K562 (cell line): Measurements from ENCODE around the gene CARF. TPM values are rescaled to one million over a fixed set of nuclear protein-coding genes. Genes with fewer than 3 reads are reported as not detected.

ENCODE experiments used
- CBFA2T2 ChIP-seq: fragments of 450-650 bp; conservative IDR thresholded peaks from 2 replicates; pipeline ENCODE4 v1.6.1; 2017; ENCODE audit warnings: mild to moderate bottlenecking
- CBX5 ChIP-seq: IDR thresholded peaks from 2 replicates; pipeline ENCODE4 v1.6.1; 2014; ENCODE audit warnings: low read depth, borderline replicate concordance
- CHD4 ChIP-seq: fragments of 200-600 bp; sonication (generic); IDR thresholded peaks from 3 replicates; pipeline ENCODE4 v1.6.1; 2012; ENCODE audit warnings: low read depth, mild to moderate bottlenecking, mixed read lengths, low read length, inconsistent platforms; ENCODE audit not compliant: insufficient read depth, insufficient replicate concordance, poor library complexity, severe bottlenecking
- HMG20A ChIP-seq: fragments of 450-650 bp; formaldehyde crosslinking; conservative IDR thresholded peaks from 2 replicates; pipeline ENCODE4 v1.4.0; 2020; ENCODE audit warnings: mild to moderate bottlenecking, mixed read lengths
- MYNN ChIP-seq, 2 experiments: sonication (generic); formaldehyde crosslinking in 1 of 2; IDR thresholded peaks; 2 replicates each; pipeline versions ENCODE4 v1.5.0 to v1.6.1; 2016 to 2020; ENCODE audit warnings: antibody characterized with exemption in 1 of 2, missing genetic modification reagents in 1 of 2
- NCOR1 ChIP-seq: fragments of 450-650 bp; IDR thresholded peaks from 2 replicates; pipeline ENCODE4 v1.6.1; 2016; ENCODE audit warnings: mild to moderate bottlenecking, moderate library complexity
- NELFE ChIP-seq: IDR thresholded peaks from 2 replicates; pipeline ENCODE4 v1.6.1; 2011; ENCODE audit warnings: mild to moderate bottlenecking; ENCODE audit not compliant: insufficient read depth, insufficient read length
- POLR3A ChIP-seq: IDR thresholded peaks from 2 replicates; pipeline ENCODE4 v1.6.1; 2011; ENCODE audit warnings: borderline replicate concordance, mild to moderate bottlenecking, moderate library complexity; ENCODE audit not compliant: insufficient read length, insufficient read depth; ENCODE audit errors: extremely low read depth
- PRMT5 ChIP-seq: sonication (generic); formaldehyde crosslinking; IDR thresholded peaks from 2 replicates; pipeline ENCODE4 v1.5.0; 2020; ENCODE audit warnings: missing genetic modification reagents
- SIRT6 ChIP-seq: IDR thresholded peaks from one replicate; pipeline ENCODE4 v1.6.1; 2012; ENCODE audit warnings: low read depth, mild to moderate bottlenecking, control low read depth, inconsistent platforms, low read length, moderate library complexity
- ZNF146 ChIP-seq: IDR thresholded peaks from one replicate; pipeline ENCODE4 v1.6.1; 2018; ENCODE audit warnings: missing compliant biosample characterization; ENCODE audit not compliant: unreplicated experiment
- ZNF830 ChIP-seq: fragments of 250-450 bp; sonication (Bioruptor Pico); IDR thresholded peaks from 2 replicates; pipeline ENCODE4 v1.5.0; 2021; ENCODE audit warnings: mild to moderate bottlenecking
- polyA plus RNA-seq, 8 experiments: library from polyadenylated mRNA; depleted of rRNA in 4 of 8; stranded (reverse) in 5 of 8; unstranded in 3 of 8; fragments of >200 nt; fragmentation: Nextera tagmentation in 2 of 8; fragmentation: Illumina TruSeq in 1 of 8; extraction: Ambion mirVana in 2 of 8; extraction: Trizol in 1 of 8; gene quantifications; 2 replicates each; pipeline versions ENCODE4 v1.2.1 to v1.2.3, GENCODE V29; 2011 to 2014; ENCODE audit warnings: inconsistent platforms in 1 of 8, missing spikeins in 1 of 8
- total RNA-seq, 7 experiments: library from RNA; depleted of rRNA in 6 of 7; stranded (reverse); fragments of >200 nt in 6 of 7; fragmentation: Illumina TruSeq in 2 of 7; extraction: Trizol in 2 of 7; gene quantifications; 2 replicates each; pipeline versions ENCODE4 v1.2.1 to v1.2.3, GENCODE V29; 2011 to 2021; ENCODE audit warnings: low replicate concordance in 1 of 7
- TF ChIP-seq, protein P1 (sequence below): fragments of 450-650 bp; IDR thresholded peaks from 2 replicates; pipeline ENCODE4 v1.6.1; 2016; ENCODE audit warnings: missing biosample characterization, missing genetic modification characterization
- TF ChIP-seq, protein P2 (sequence below): IDR thresholded peaks from 3 replicates; pipeline ENCODE4 v1.6.1; 2011; ENCODE audit warnings: borderline replicate concordance, mild to moderate bottlenecking, moderate library complexity; ENCODE audit not compliant: insufficient read length; ENCODE audit errors: extremely low read depth
- TF ChIP-seq, protein P3 (sequence below): fragments of 250-450 bp; sonication (Bioruptor Pico); IDR thresholded peaks from 2 replicates; pipeline ENCODE4 v1.9.0; 2021; ENCODE audit warnings: mild to moderate bottlenecking, inconsistent platforms
- TF ChIP-seq, protein P4 (sequence below): fragments of 450-650 bp; IDR thresholded peaks from 2 replicates; pipeline ENCODE4 v1.6.1; 2016; ENCODE audit warnings: borderline replicate concordance
- TF ChIP-seq, protein P5 (sequence below): sonication (generic); formaldehyde crosslinking; IDR thresholded peaks from 2 replicates; pipeline ENCODE4 v1.9.0; 2022; ENCODE audit warnings: mild to moderate bottlenecking, missing genetic modification reagents

CARF gene
- total and polyA plus RNA-seq, 9 of the 15 experiments (the other 6 are each of a cell fraction or from before 2014, with no cell fraction given): 0.31 to 4.2 (median 1.2) TPM

DNA sequence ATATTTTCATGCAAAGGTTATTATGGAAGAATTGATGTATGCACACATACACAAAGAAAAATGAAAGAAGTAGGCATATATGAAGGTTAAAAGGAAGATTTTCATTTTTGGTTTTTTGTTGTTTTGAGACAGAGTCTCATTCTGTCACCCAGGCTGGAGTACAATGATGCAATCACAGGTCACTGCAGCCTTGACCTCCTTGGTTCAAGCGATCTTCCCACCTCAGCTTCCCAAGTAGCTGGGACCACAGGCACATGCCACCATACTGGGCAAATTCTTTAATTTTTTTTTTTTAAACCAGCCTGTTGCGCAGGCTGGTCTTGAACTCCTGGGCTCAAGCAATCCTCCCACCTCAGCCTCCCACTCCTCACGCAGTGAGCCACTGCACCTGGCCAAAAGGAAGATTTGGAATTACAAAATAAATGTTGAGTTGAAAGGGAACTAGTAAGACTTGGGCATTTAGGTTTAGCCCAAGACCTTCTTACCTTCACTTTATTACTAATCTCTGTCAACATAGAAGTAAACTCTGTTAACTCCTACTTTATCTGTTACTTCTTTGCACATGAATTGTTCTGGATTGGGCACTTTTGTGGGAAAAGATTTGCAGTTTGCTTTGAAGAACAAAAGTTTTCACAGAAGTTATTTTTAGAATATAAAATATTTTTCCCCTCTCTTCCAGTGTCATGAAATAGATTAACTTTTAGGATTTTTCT, 70.9 kb downstream of the CARF start (continued):
- TF ChIP-seq, protein P1, sequence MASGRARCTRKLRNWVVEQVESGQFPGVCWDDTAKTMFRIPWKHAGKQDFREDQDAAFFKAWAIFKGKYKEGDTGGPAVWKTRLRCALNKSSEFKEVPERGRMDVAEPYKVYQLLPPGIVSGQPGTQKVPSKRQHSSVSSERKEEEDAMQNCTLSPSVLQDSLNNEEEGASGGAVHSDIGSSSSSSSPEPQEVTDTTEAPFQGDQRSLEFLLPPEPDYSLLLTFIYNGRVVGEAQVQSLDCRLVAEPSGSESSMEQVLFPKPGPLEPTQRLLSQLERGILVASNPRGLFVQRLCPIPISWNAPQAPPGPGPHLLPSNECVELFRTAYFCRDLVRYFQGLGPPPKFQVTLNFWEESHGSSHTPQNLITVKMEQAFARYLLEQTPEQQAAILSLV (tag): 0 out of 2 replicates have a peak, but pooled peaks have one; percentile 44
- TF ChIP-seq PRMT5 (no peak), MYNN (IDR thresholded peaks at IDR 0.05) (no peak), MYNN (CRISPR knock-in tag; IDR thresholded peaks at IDR 0.05) (no peak), CBX5 (no peak), HMG20A (no peak), ZNF830 (CRISPR knock-in tag) (no peak), NELFE (no peak), ZNF146 (CRISPR knock-in tag) (no peak), CHD4 (no peak), NCOR1 (no peak), POLR3A (no peak), SIRT6 (no peak), CBFA2T2 (no peak)
- TF ChIP-seq, protein P2, sequence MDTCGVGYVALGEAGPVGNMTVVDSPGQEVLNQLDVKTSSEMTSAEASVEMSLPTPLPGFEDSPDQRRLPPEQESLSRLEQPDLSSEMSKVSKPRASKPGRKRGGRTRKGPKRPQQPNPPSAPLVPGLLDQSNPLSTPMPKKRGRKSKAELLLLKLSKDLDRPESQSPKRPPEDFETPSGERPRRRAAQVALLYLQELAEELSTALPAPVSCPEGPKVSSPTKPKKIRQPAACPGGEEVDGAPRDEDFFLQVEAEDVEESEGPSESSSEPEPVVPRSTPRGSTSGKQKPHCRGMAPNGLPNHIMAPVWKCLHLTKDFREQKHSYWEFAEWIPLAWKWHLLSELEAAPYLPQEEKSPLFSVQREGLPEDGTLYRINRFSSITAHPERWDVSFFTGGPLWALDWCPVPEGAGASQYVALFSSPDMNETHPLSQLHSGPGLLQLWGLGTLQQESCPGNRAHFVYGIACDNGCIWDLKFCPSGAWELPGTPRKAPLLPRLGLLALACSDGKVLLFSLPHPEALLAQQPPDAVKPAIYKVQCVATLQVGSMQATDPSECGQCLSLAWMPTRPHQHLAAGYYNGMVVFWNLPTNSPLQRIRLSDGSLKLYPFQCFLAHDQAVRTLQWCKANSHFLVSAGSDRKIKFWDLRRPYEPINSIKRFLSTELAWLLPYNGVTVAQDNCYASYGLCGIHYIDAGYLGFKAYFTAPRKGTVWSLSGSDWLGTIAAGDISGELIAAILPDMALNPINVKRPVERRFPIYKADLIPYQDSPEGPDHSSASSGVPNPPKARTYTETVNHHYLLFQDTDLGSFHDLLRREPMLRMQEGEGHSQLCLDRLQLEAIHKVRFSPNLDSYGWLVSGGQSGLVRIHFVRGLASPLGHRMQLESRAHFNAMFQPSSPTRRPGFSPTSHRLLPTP: no peak
- TF ChIP-seq, protein P3, sequence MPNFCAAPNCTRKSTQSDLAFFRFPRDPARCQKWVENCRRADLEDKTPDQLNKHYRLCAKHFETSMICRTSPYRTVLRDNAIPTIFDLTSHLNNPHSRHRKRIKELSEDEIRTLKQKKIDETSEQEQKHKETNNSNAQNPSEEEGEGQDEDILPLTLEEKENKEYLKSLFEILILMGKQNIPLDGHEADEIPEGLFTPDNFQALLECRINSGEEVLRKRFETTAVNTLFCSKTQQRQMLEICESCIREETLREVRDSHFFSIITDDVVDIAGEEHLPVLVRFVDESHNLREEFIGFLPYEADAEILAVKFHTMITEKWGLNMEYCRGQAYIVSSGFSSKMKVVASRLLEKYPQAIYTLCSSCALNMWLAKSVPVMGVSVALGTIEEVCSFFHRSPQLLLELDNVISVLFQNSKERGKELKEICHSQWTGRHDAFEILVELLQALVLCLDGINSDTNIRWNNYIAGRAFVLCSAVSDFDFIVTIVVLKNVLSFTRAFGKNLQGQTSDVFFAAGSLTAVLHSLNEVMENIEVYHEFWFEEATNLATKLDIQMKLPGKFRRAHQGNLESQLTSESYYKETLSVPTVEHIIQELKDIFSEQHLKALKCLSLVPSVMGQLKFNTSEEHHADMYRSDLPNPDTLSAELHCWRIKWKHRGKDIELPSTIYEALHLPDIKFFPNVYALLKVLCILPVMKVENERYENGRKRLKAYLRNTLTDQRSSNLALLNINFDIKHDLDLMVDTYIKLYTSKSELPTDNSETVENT (CRISPR knock-in tag): no peak
- TF ChIP-seq, protein P4, sequence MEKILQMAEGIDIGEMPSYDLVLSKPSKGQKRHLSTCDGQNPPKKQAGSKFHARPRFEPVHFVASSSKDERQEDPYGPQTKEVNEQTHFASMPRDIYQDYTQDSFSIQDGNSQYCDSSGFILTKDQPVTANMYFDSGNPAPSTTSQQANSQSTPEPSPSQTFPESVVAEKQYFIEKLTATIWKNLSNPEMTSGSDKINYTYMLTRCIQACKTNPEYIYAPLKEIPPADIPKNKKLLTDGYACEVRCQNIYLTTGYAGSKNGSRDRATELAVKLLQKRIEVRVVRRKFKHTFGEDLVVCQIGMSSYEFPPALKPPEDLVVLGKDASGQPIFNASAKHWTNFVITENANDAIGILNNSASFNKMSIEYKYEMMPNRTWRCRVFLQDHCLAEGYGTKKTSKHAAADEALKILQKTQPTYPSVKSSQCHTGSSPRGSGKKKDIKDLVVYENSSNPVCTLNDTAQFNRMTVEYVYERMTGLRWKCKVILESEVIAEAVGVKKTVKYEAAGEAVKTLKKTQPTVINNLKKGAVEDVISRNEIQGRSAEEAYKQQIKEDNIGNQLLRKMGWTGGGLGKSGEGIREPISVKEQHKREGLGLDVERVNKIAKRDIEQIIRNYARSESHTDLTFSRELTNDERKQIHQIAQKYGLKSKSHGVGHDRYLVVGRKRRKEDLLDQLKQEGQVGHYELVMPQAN: no peak
- TF ChIP-seq, protein P5, sequence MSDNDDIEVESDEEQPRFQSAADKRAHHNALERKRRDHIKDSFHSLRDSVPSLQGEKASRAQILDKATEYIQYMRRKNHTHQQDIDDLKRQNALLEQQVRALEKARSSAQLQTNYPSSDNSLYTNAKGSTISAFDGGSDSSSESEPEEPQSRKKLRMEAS: no peak
